Left lung (tissue), 10 donors: ENCODE measurements around the gene PIK3R5. TPM values are rescaled to one million over a fixed set of nuclear protein-coding genes. Genes with fewer than 3 reads are reported as not detected.
A peak's percentile ranks its signal among the peaks of the same experiment; 100 is the strongest.

Experiments
- ATAC-seq: fragments of 200-7000 bp; cut with Tn5 transposase; one replicate; pipeline ENCODE4 v1.9.1; 2020; ENCODE audit warnings: moderate library complexity
- DNase-seq, 4 donors: peaks; one replicate each; pipeline ENCODE4 v3.0.0-alpha.2; 2013 to 2020
- H3K27ac ChIP-seq, 2 donors: fragments of 200-600 bp; sonication (generic) in 1 of 2; one replicate each; pipeline versions ENCODE4 v1.5.0 to v1.8.0; 2020 to 2021
- H3K27me3 ChIP-seq, 2 donors: fragments of 200-600 bp; sonication (generic) in 1 of 2; one replicate each; pipeline versions ENCODE4 v1.5.0 to v1.8.0; 2020 to 2021
- H3K36me3 ChIP-seq, 2 donors: fragments of 200-600 bp; sonication (generic) in 1 of 2; one replicate each; pipeline versions ENCODE4 v1.5.0 to v1.8.0; 2020 to 2021
- H3K4me1 ChIP-seq, 2 donors: fragments of 200-600 bp; one replicate each; pipeline ENCODE4 v1.8.0; 2021
- H3K4me3 ChIP-seq, 2 donors: fragments of 200-600 bp; sonication (generic) in 1 of 2; one replicate each; pipeline versions ENCODE4 v1.5.0 to v1.8.0; 2020 to 2021; ENCODE audit warnings: mild to moderate bottlenecking in 1 of 2
- H3K9me3 ChIP-seq, 2 donors: fragments of 200-600 bp; sonication (generic) in 1 of 2; one replicate each; pipeline versions ENCODE4 v1.5.0 to v1.8.0; 2020 to 2021
- intact Hi-C, 2 donors: fragments of 100-400 bp; cut with DNase I; formaldehyde crosslinking; loops; one replicate each; pipeline versions ENCODE4 v1.11.2 to v1.14.2; 2022
- polyA plus RNA-seq, 6 donors: library from polyadenylated mRNA; unstranded; fragments of 120-200 nt; gene quantifications; one replicate each; pipeline ENCODE4 v1.2.1, GENCODE V29; 2013; ENCODE audit not compliant: insufficient read length in 6 of 6
- total RNA-seq, 2 donors: library from RNA; stranded (reverse); fragmentation: NEBNext Ultra II Directional; extraction: Animal tissue kit (Norgen Biotek cat#: 25700); gene quantifications; one replicate each; pipeline ENCODE4 v1.2.1, GENCODE V29; 2021
- TF ChIP-seq, protein P1 (sequence below), 2 donors: fragments of 200-600 bp; sonication (generic) in 1 of 2; IDR thresholded peaks; one replicate each; pipeline versions ENCODE4 v1.5.0 to v1.8.0; 2021; ENCODE audit warnings: antibody characterized with exemption in 2 of 2
- donor health status: DM: no; HTN: yes; CAD: no.
- donor health status: DM: no; HTN: no; CAD: no.

Gene PIK3R5
- total and polyA plus RNA-seq, 8 donors: 1.1 to 84.8 (median 2.0) TPM

- H3K4me1 ChIP-seq: peaks cover 0 to 20% of the 10 kb centered on the region in 2 donors
- peak; percentile 53 for ATAC-seq
Measured at GRCh38 chr17:8867361-8867981, 98.0 kb downstream of the PIK3R5 start, which contains the start of gene PIK3R6. TSS of gene PIK3R6 (minus strand) at chr17:8867674. CDS start at chr17:8849794, 17,880 bp downstream.

GRCh38 chr17:8865811-8866210 lies 99.7 kb downstream of the PIK3R5 start:
- ATAC-seq: no peak
- Histone ChIP-seq H3K4me1 (peaks cover 0 to 33% of the 10 kb centered on the region in 2 donors), H3K36me3 (no peaks in the 10 kb centered on the region), H3K27ac (no peak overlapping the region), H3K9me3 (no peaks in the 10 kb centered on the region), H3K27me3 (peaks cover 0 to 37% of the 10 kb centered on the region in 2 donors), H3K4me3 (no peak overlapping the region)
- no peak for DNase-seq
- intact Hi-C loops: no loop called here
- TF ChIP-seq, protein P1, sequence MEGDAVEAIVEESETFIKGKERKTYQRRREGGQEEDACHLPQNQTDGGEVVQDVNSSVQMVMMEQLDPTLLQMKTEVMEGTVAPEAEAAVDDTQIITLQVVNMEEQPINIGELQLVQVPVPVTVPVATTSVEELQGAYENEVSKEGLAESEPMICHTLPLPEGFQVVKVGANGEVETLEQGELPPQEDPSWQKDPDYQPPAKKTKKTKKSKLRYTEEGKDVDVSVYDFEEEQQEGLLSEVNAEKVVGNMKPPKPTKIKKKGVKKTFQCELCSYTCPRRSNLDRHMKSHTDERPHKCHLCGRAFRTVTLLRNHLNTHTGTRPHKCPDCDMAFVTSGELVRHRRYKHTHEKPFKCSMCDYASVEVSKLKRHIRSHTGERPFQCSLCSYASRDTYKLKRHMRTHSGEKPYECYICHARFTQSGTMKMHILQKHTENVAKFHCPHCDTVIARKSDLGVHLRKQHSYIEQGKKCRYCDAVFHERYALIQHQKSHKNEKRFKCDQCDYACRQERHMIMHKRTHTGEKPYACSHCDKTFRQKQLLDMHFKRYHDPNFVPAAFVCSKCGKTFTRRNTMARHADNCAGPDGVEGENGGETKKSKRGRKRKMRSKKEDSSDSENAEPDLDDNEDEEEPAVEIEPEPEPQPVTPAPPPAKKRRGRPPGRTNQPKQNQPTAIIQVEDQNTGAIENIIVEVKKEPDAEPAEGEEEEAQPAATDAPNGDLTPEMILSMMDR (IDR thresholded peaks at IDR 0.05): no peak

More at GRCh38 chr17:8867361-8867981, 98.0 kb downstream of the PIK3R5 start, which contains the start of gene PIK3R6:
- TF ChIP-seq, protein P1 (IDR thresholded peaks at IDR 0.05): no peak
- no peak for DNase-seq
- Histone ChIP-seq H3K9me3 (no peaks in the 10 kb centered on the region), H3K4me3 (peak within 1 kb of the TSS in 1 of 2 donors; percentile 33), H3K27ac (peak within 1 kb of the TSS in 1 of 2 donors; percentile 50), H3K27me3 (peaks cover 0 to 46% of the 10 kb centered on the region in 2 donors), H3K36me3 (no peaks in the 10 kb centered on the region)
- intact Hi-C loops: no loop called here

GRCh38 chr17:8865385-8865784 lies 100.1 kb downstream of the PIK3R5 start:
- peaks cover 0 to 38% of the 10 kb centered on the region in 2 donors for H3K4me1 ChIP-seq

GRCh38 chr17:8862213-8863056 lies 103.1 kb downstream of the PIK3R5 start:
- Histone ChIP-seq H3K27me3 (peaks cover 0 to 35% of the 10 kb centered on the region in 2 donors), H3K9me3 (no peaks in the 10 kb centered on the region), H3K4me1 (peaks cover 0 to 55% of the 10 kb centered on the region in 2 donors), H3K4me3 (no peak overlapping the region), H3K27ac (no peak overlapping the region), H3K36me3 (no peaks in the 10 kb centered on the region)
- DNase-seq (no peak), ATAC-seq (no peak)
- intact Hi-C loops: no loop called here
- TF ChIP-seq, protein P1 (IDR thresholded peaks at IDR 0.05): no peak

More at GRCh38 chr17:8865385-8865784, 100.1 kb downstream of the PIK3R5 start:
- Histone ChIP-seq H3K27ac (no peak overlapping the region), H3K4me3 (no peak overlapping the region), H3K9me3 (no peaks in the 10 kb centered on the region), H3K36me3 (no peaks in the 10 kb centered on the region), H3K27me3 (peaks cover 0 to 33% of the 10 kb centered on the region in 2 donors)
- intact Hi-C loops: no loop called here
- ATAC-seq (no peak), DNase-seq (no peak)
- TF ChIP-seq, protein P1 (IDR thresholded peaks at IDR 0.05): no peak
